Measurements from ENCODE around the gene SPIN1.
A peak's percentile ranks its signal among the peaks of the same experiment; 100 is the strongest.
"Not testable (repeated sequence)": the region's sequence is repeated elsewhere in the genome, so short reads cannot be mapped to it uniquely, and the experiment has no call there.

Gene SPIN1

DNA sequence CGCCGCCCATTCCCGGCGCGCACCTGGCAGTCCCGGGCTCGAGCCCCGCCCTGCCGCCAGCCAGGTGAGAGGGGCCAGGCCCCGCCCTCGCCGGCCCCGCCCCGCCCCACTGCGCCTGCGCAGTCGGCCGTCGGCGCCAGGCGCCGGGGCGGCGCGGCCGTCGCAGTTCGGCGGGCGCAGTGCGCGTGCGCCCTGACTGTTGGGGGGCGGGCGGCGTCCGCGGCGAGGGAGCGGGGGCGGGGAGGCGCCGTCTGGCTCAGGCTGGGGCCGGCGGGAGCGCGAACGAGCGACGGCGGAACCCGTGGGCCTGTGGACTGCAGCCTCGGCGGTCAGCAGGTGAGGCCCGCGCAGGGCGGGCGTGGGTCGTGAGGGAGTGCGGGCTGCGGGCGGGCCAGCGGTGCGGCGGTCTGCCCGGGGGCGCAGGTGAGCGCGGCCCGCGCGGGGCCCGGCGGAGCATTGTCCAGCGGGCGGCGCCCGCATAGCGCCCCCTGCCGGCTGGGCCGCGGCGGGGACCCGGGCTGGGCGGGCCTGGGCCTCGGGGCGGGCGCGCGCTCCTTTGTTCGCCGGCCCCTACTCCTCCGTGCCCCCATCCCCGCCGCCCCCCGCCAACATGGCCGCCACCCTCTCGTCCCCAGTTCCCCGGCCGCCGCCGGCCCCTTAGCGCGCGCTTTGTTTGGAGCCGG, at the start of gene SPIN1:
Gene SPIN1, plus strand, starts transcription at position 242 of the 683 bp plus-strand sequence. CDS start 38,096 bp downstream, outside the sequence.
- DNase-seq: peak; percentile 89

DNA sequence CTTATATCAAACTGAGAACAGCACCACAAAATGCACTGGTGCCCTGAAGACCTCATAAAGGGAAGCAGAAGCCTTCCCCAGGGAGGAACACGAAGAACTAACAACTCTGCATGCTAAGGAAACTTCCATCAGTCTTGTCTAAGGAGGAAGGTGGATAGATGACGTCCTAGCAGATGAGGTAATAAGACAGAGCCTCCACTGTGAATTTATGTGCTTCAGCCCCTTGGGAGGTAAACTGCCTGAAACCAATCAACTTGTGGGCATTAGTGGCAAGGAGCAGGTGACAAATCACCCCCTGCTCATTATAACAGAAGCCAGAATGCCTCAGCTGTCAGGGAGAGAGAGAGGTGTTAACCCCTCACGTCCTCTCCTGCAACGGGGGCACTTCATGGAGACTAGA, 48.9 kb upstream of the SPIN1 start:
- DNase-seq: no peak

DNA sequence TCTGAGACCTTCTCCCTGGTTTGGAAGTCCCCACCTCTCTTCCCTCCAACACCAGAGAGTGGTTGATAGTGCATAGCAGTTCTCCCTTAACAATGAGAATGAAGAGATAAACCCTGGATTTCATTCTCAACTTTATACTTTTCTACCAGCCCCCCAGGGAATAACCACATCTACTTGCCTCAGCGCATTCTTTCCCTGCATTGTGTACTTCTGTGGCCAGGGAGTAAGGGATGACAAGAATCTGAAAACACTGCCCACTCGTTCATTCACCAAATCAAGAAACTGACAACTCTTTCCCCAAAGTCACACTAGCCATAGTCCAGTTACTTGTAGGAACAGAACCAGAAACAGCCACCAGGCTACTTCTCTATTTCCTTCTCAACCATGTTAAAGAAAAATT, 46.0 kb upstream of the SPIN1 start:
- DNase-seq: no peak

DNA sequence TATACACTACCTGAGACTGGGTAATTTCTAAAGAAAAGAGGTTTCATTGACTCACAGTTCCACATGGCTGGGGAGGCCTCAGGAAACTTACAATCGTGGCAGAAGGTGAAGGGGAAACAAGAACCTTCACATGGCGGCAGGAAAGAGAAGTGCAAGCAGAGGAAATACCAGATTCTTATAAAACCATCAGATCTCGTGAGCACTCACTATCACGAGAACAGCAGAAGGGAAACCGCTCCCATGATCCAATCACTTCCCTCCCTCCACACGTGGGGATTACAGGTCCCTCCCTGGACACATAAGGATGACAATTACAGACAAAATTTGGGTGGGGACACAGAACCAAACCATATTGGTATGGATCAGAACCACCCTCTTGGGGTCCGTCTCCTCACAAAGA, 44.2 kb upstream of the SPIN1 start:
- no peak for DNase-seq

DNA sequence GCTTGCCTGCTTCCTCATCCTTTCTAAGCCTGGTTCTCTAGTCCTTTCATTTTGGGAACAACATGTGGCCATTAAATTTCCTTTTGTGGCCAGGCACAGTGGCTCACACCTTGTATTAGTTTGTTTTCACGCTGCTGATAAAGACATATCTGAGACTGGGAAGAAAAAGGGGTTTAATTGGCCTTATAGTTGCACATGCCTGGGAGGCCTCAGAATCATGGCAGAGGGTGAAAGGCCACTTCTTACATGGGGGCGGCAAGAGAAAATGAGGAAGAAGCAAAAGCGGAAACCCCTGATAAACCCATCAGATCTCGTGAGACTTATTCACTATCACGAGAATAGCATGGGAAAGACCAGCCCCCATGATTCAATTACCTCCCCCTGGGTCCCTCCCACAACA, 37.9 kb upstream of the SPIN1 start:
- not testable (repeated sequence) for DNase-seq

DNA sequence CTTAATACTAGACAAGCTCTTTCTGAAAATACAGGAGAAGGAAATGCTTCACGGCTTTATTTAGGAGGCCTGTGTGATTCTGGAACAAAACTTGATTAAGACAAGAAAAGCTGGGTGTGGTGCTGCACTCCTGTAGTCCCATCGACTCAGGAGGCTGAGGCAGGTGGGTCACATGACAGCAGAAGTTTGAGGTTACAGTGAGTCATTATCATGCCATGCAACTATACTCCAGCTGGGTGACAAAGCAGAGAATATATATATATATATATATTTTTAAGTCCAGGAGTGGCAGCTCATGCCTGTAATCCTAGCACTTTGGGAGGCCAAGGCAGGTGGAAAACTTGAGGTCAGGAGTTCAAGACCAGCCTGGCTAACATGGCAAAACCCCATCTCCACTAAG, 33.1 kb upstream of the SPIN1 start:
- no peak for DNase-seq

DNA sequence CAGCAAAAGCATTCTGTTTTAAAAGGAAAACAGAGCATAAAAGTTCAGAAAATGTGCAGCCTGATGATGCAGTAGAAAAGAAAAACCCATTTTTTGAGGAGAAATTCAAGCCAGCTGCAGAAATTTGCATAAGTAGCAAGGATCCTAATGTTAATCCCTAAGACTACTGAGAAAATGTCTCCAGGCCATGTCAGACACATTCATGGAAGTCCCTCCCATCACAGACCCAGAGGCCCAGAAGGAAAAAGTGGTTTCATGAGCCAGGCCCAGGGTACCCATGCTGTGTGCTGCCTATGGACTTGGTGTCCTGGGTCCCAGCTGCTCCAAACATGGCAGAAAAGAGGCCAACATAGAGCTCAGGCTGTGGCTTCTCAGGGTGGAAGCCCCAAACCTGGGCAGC, 31.0 kb upstream of the SPIN1 start:
- DNase-seq: not testable (repeated sequence)

DNA sequence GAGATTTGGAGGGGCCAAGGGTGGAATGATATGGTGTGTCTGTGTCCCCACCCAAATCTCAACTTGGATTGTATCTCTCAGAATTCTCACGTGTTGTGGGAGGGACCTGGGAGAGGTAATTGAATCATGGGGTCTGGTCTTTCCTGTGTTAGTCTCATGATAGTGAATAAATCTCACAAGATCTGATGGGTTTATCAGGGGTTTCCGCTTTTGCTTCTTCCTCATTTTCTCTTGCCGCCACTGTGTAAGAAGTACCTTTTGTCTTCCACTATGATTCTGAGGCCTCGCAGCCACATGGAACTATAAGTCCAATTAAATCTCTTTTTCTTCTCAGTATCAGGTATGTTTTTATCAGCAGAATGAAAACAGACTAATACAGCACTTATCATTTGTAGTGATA, 29.5 kb upstream of the SPIN1 start:
- no peak for DNase-seq

DNA sequence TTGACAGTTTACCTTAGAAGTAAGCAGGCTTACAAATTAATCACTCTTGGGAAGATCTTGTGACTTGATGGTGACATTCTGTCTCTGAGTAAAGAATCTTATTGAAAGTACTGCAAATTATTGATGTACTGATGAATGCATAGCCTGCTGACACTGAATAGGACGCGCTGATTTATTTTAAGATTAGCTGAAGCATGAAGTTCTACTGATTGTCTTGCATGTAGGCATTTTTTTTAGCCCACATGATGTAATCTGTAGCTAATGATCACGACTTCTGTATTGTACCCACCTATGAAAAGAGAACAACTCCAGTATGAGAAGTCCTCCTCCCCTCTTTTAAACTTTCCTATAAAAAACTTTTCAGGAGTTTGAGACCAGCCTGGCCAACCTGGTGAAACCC, 28.3 kb upstream of the SPIN1 start:
- DNase-seq: no peak

DNA sequence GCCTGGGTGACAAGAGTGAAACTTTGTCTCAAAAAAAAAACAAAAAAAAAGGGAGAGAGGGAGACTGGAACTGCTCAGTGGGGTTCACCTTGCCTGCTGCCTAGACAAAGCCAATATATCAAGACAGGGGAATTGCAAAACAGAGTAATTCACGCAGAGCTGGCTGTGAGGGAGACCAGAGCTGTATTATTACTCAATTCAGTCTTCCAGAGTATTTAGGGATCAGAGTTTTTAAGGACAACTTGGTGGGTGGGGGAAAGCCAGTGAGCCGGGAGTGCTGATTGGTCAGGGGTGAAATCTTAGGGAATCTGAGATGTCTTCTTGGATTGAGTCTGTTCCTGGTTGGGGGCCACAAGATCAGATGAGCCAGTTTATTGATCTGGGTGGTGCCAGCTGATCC, 25.6 kb upstream of the SPIN1 start:
- DNase-seq: no peak

DNA sequence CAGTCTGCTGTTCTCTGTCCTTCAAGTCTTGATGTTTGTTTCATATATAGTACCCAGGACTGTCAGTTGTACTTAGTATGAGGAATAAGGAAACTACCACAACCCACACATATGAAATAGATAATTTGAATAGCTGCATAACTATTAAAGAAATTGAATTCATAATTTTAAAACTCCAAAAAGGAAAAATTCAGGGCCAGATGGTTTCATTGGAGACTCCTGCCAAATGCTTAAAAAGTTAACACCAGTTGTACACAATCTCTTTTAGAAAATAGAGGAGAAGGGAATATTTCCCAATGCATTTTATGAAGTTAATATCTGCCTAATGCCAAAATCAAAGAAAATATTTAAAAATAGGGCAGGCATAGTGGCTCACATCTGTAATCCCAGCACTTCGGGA, 24.6 kb upstream of the SPIN1 start:
- DNase-seq: no peak

DNA sequence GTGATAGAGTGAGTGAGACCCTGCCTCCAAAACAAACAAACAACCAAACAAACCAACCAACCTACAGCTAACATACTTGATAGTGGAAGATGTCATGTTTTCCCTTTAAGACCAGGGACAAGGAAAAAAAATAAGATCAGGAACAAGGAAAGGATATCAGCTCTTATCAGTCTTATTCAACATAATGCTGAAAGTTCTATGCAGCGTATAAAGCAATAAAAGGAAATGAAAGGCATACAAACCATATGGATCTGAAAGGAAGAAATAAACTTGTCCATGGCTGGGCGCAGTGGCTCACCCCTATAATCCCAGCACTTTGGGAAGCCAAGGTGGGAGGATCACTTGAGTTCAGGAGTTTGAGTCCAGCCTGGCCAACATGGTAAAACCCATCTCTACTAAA, 23.5 kb upstream of the SPIN1 start:
- DNase-seq: no peak

DNA sequence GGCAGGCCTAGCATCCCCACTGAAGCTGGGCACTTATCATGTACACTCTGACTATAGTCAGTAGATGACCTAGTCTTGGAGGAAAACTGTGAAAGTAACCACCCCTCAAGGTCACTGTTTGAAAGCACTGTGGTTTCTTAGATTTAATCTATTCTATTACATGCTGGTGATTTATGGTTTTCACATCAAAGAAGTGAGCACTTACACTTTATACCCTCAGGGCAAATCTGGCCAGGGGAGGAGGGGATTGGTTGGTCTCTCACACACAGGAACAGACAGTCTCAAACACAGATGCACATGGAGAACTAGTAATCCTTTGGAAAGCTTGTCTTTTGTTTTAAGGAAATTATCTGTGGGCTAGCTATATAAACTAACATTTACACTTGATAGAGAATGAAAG, 17.9 kb upstream of the SPIN1 start:
- DNase-seq: no peak

DNA sequence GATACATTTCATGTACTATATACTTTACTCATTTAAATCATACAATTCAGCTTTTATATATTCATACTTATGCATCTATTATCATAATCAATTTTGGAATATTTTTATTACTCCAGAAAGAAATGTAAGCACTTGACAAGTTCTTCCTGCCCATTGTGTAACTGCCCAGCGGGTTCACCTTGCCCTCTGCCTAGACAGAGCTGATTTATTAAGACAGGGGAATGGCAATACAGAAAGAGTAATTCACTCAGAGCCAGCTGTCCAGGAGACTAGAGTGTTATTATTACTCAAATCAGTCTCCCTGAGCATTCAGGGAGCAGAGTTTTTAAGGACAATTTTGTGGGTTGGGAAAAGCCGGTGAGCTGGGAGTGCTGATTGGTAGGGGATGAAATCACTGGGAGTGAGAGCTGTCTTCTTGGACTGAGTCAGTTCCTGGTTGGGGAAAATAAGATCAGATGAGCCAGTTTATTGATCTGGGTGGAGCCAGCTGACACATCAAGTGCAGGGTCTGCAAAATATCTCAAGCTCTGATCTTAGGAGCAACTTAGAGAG, 16.1 kb upstream of the SPIN1 start:
- no peak for DNase-seq

DNA sequence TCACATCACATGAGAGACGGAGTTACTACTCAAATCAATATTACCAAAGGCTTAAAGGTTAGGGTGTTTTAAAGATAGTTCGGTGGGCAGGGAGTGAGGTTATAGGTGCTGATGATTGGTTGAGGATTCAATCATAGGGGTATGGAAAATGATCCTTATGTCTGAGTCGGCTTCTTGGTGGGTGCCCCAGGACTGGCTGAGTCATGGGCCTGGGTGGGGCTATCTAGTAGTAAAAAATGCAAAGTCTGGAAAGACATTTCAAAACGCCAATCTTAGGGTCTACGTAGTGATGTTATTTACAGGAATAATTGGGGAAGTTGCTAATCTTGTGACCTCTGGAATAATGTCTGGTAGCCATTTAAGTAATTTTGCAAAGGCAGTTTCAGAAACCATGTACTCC, 15.2 kb upstream of the SPIN1 start:
- DNase-seq: no peak

DNA sequence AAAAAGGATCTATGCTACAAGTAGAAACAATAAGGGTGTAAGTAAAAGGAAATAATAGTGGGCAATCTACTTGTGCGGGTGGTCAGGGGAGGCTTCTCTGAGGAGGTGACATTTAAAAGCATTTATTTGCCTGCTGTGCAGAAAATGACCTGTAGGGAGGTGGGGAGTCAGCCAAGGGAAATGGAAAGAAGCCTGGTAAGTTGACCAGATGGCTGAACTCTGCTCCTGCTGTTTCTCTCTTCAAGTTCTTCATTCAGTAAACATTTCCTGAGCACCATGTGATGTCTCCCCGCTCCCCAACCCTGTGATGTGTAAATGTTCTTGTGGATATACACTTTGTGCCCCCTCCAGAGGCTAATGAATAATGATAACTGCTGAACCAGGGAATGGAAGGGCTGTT, 9.9 kb upstream of the SPIN1 start:
- DNase-seq: no peak

DNA sequence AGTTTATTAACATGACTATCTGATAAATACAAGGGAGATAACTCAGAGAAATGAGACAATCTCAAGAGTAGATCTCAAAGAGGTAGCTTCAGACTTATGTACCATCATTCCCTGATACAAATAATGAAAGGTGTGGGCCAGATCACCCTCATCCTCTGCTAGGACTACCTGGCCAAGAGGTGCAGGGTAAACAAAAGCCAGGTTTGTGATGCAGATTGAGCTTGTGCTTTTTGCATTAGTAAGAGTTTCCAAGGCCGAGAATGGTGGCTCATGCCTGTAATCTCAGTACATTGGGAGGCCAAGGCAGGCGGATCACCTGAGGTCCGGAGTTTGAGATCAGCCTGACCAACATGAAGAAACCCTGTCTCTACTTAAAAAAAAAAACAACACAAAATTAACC, 8.9 kb upstream of the SPIN1 start:
- DNase-seq: no peak

DNA sequence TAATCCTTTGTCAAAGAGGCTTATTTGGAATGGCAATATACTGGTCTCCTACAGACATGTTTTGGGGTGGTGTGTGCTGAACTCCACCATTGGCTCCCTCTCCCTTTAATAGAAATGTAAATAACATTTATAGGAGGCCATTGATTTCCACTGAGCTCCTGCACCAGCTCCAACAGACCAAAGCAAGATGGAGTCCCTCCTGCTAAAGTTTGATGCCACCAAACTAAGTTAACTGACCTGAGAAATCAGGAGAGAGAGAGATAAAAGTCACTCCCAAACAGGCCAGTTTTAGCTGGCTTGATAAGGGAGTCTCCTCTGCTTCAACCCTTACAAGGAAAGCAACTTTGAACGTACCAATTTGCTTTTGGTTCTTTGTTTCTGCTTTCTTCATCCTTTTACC, 8.1 kb upstream of the SPIN1 start:
- no peak for DNase-seq

DNA sequence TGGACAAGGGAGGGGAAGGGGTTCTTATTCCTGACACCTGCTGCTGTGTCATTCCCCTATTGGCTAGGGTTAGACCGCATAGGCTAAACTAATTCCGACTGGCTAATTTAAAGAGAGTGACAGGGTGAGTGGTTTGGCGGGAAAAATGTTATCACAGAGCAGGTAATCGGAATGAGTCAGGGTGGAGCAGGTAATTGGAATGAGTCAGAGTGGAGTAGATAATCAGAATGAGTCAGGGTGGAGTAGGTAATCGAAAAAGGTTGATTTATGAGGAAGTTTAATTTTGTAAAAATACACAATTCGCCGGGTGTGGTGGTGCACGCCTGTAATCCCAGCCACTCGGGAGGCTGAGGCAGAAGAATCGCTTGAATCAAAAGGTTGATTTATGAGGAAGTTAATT, 6.9 kb upstream of the SPIN1 start:
- not testable (repeated sequence) for DNase-seq

DNA sequence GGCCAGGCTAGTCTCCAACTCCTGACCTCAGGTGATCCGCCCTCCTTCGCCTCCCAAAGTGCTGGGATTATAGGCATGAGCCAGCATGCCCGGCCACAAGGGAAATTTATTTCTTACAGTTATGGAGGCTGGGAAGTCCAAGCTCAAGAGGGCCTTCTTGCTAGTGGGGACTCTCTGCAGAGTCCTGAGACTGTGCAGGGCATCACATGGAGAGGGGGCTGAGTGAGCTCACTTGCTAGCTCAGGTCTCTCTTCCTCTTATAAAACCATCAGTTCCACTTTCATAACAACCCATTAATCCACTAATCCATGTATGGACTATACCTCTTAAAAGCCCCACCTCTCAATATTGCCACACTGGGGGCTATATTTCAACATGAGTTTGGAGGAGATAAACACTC, 5.1 kb upstream of the SPIN1 start:
- DNase-seq: no peak

DNA sequence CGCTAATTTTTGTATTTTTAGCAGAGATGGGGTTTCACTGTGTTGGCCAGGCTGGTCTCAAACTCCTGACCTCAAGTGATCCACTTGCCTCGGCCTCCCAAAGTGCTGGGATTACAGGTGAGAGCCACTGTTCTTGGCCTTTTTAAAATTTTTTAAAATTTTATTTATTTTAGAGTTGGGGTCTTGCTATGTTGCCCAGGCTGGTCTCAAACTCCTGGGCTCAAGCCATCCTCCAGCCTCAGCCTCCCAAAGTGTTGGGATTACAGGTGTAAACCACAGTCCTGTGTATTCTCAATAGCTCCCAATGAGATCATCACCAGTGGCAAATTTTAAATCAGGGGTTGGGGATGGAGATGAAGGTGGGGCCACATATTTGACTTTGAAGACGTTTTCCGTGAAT, 2.1 kb upstream of the SPIN1 start:
- DNase-seq: not testable (repeated sequence)

DNA sequence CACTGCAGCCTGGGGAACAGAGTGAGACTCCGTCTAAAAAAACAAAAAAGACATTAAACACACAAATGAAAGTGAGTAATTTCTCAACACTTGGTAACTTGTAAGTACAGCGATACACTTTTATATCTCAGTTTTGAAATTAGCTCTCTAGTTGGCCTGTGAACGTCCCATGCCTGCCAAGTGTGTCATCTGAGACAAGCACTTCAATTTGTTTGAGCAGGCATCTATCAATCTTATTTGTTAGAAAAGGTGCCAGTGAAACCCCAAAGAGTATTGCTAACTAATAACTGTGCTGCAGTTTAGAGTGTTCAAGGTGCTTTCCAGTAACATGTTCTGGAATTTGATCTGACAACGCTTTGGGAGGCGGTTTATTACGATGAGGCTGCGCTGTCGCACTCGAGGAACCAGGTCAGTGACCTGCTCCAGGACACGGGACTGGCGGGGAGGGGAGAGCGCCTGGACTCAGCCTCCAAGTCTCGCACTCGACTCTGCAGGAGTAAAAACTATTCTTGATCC, 1.1 kb upstream of the SPIN1 start:
- DNase-seq: no peak

DNA sequence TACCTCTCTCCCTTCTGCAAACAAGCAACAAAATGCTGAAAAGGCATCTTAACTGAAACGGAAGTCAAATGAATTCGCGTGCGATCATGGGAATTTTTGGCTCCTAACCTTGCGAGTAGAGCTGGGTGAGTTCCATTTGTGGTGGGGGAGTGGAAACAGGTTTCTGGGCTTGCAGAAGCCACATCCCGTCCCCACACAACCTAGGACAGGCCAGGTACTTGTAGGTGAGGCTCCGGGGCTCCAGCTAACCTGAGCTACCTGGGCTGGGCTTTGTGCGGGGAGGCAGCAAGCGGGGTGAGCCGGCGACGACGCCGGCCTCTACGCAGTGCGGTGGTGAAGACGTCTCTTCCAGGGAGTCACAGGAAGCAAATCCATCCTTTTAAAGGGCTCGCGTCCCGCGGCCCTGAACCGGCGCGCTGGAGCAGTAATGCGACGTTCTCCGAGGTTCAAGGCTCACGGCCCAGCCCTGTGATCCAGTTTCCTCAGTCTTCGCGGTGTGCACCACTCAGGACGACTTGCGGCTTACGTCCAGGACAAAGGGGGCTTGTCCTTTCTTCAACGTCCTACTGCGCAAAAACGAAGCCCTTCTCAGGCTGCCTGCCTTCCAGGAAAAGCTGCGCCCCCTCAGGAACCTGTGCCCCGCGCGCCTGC, 567 bp upstream of the SPIN1 start:
- DNase-seq: peak; percentile 47

DNA sequence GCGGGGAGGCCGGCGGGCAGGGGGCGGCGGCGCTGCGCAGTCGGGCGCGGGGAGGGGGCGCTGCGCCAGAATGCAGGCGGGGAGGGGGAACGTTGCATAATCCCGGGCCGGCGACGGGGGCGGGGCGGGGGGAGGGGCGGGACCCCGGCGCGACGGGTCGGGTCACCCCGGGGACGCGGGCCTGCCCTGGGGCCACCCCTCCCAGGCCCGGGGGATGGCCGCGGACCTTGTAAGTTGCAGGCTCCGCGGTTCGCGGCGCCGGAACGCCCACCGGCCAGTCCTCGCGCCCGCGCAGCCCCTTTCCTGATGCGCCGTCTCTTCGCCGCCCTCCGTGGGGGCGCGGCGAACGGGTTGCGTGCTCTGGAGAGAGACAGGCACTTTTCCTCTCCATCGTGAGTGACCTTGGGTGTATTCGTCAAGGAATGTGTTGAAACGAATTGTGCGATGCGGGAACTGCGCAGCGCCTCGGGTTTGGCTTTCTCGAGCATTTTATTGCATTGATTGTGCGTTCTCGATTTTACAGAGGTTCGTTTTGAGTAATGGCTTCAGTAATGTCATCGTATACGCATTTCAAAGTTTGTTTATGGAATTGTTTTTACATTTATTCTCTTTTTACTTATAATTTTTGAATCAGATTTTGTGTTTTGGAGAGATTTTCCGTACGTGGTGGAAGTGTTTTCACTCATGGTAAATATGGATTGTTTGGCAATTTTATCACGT, 802 bp downstream of the SPIN1 start:
- peak; percentile 38 for DNase-seq
